Dermis blood vessel endothelial cell (primary cell): Measurements from ENCODE around the gene LHX1. TPM values are rescaled to one million over a fixed set of nuclear protein-coding genes. Genes with fewer than 3 reads are reported as not detected.

Experiments used
- DNase-seq: peaks from one replicate; pipeline ENCODE4 v3.0.0; 2010
- total RNA-seq: library from RNA; depleted of rRNA; stranded (reverse); fragments of >200 nt; gene quantifications from 2 replicates; pipeline ENCODE4 v1.2.3, GENCODE V29; 2014

The LHX1 gene
- total RNA-seq, 1 donor from 2014 or later: 0.17 TPM

DNA sequence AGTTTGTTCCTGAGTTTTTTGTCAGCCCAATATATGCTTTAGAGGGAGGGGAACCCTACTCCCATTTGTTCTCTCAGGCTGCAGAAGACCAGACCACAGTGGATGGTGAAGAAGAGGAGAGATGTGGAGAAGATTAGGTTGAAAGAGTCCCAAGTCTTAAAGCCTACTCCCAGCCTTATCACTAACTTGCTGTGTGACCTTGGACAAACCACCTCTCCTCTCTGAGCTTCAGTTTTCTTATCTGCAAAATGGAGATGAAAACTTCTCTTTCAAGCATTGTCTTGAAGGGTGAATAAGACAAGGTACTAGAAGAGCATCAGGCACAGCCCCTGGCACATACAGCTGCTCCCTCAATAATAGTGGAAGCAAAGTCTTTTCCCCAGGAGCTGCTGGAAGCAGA is 15.1 kb upstream of the LHX1 start:
- no peak for DNase-seq

DNA sequence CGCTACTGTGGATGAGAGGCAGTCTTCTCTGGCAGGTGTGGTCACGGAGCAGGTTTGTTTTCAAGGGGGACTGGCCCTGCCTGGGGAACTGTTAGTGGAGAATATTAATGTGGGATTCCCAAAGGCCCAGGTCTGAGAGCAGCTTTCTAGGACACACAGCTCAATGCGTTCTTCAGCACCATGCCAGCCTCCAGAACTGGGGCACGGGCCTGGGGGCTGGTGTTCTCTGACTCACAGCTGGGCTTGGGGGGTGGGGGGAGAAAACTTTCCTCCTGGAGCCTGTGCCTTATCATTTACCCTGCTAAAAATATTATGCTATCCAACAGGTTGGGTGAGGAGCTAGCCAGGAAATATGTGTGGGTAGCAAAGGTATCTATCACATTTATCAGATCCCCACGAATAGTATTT is 13.5 kb upstream of the LHX1 start:
- no peak for DNase-seq

GRCh38 chr17:36926226-36926625 is 11.0 kb upstream of the LHX1 start:
- no peak for DNase-seq

DNA sequence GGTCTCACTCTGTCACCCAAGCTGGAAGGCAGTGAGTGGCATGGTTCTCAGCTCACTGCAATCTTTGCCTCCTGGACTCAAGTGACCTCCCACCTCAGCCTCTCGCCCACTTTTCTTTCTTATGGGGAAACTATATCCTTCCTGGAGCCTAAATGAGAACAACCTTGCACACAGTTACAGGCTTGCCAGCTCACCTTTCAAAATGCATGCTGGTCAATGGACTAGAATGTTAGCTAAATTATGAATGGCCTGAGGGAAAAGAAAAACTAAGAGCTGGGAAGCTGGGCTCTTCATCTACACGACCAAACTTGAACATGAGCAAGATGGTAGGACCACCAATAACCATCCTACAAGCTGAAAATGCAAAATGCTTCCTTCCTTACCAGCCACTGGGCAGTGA is 10.6 kb upstream of the LHX1 start:
- no peak for DNase-seq

- no peak for DNase-seq
Measured at GRCh38 chr17:36928471-36929345, 8.6 kb upstream of the LHX1 start.

DNA sequence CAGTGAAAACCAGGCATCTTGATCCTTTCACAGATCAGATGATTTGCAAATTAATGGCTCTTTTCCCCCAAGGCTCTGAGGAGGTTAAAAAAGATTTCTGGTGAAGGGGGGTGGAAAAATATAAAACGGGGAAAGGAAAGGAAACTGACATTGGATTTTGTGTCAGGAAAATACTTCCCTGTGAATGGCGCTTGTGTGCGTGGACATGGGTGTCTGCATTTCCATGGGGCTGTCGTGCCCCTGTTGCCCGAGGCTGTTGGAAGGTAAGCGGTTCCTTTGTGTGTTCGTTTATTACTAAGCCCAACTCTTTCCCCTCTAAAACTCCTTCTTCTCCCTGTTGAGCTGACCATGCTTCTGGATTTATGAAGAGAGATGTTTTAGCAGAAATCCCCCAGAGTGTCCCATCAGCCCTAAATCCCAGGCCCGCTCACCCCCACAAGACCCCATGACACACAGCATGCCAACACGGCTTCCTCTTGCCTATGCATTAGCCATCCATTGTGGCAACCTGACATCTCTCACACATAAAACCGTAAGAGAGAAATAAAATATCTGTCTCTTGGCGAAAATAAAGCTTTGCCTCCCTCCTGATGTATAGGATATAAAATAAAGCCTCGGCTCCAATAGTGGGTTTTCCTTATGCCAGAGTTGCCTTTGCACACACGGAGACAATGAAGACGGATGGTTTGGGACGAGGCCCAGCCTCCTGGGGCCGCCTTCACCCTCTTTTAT is 7.3 kb upstream of the LHX1 start:
- no peak for DNase-seq

DNA sequence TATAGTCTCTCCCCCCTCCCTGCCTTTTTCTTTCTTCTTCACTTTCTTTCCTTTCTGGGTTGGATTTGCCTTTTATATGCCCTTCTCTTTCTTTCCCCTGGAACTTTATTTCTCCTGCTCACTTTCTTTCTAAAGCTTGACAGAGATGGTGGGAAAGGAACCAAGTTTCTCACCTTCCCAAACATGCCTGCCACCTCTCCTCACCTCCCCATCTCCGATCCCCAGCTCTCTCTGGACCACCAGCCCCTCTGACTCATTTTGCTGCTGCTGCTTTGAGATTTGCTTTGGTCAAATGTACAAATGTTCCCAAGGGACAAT is 6.7 kb upstream of the LHX1 start:
- DNase-seq: no peak

- no peak for DNase-seq
Measured at GRCh38 chr17:36931096-36931696, 6.1 kb upstream of the LHX1 start.

DNA sequence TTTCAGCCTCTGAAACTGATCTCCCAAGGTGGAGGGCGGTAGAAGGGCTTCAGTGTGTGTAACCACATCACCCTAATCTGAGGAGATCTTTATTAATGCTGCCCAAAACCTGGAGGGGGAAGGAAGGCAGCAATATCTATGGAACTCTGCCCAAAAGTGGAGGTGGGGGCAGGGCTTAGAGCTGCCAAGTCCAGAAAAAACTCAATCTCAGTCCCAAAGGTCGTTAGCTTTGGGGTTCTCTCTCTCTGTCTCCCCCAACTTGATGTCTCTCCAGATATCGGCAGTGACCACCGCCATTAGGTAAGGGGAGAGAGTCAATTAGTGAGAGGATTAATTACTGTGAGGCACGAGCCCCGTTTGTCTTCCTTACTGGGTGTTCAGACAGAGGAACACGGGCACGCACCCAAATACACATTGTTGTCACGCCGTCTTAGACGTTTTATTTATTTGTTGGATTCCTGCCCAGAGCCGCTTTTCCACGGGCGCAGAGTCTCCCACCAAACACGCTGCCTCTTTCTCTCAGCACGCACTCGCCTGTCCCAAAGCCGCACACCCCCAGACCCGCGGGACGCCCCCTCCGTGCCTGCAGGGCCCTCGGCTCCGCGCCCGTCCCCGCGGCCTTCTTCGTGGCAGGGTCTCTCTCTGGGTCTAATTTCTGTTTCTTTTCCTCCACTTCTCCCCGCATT is 5.4 kb upstream of the LHX1 start:
- no peak for DNase-seq

DNA sequence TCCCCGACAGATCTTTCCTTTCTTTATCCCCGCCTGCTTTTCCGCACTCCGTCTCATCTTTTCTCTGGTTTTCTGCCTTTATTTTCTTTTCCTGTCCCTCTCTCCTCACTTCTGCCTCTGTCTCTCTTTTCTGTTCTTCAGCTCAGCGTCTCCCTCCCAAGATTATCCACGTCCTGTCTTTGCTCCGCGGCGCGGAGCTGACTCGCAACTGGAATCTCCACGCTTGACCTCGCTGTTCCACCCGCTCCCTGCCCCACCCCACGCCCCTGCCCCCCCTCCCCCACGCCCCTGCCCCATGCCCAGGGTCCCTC is 4.9 kb upstream of the LHX1 start:
- DNase-seq: no peak

DNA sequence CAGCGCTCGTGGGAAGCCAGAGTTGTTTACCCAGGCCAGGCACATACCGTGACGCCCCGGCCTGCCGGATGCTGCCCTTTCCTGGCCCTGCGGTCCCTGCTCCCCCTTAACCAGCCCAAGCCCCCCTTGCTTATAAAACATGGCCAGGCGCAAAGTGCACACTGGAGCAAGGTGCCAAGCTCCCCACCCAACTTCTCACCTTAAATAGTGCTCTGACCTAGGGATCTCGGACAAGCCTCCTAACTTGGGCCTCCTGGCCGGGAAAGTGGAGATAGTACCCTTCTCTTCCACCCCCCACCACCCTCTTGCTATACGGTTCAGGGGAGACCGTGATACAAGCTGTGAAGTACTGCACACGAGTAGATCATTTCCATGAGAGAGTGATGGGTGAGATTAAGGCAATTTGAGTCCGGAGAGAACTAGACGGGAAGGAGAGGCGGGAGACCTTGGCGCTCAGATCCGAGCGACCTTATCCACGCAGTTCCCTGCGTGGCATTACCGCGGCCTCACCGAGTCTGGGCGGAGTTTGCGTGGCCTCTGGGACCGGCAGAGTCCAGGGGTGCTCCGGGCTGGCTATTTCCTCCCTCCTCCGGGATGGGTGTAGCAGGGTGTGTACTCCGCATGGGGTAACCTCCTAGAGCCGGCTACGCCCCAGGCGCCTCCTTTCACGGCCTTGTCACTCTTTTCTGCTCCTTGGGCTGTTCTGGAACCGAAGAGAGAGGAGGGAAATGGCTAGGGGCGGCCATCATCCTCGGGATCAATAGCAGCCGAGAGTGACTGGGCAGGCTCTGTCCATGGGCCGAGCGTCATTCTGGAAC is 4.4 kb upstream of the LHX1 start:
- no peak for DNase-seq

- DNase-seq: no peak
Measured at GRCh38 chr17:36933512-36934143, 3.6 kb upstream of the LHX1 start.

GRCh38 chr17:36934144-36934691 is 3.1 kb upstream of the LHX1 start:
- no peak for DNase-seq

DNA sequence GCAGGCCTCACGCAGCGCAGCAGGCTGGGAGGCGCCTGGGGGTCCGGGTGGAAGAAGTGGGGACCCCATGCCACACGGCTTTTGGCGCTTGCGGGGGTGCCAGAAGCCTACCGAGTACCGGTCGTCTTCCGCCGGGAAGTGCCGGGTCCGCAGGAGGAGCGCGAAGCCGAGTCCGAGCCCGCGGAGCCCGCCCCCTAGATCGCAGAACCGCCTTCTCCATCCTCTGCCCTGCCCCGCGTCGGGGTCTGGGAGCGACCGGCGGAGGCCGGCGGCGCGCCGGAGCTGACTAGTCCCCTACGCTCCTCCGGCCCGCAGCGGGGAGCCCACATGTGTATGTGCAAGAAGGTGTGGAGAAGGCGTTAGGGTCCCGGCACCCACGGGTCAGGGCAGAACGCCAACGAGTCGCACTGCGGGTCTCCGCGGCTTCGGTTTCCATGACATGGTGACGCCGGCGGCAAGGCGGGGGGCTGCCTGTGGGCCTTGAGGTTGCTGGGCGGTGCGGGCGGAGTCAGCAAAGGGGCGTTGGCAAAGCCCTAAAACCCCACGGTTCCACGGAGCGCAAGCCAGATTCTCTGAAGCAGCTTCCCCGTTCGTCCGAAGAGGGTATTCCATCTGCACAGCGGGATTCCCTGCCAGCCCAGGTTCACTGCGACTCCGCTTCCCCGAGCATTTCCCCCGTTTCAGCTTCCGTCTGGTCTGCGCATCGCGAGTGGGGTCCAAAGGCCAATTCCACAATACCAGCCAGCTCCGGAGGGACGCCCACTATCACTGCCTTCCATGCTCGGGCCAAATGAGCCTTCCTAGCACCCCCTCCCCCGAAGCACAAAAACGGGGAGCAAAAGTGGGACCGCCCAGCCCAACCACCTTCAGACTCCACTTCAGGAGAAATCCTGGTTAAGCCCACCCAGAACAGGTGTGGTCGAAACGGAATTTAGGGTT is 2.3 kb upstream of the LHX1 start:
- DNase-seq: no peak

- no peak for DNase-seq
Measured at GRCh38 chr17:36935671-36936454, 1.4 kb upstream of the LHX1 start.

DNA sequence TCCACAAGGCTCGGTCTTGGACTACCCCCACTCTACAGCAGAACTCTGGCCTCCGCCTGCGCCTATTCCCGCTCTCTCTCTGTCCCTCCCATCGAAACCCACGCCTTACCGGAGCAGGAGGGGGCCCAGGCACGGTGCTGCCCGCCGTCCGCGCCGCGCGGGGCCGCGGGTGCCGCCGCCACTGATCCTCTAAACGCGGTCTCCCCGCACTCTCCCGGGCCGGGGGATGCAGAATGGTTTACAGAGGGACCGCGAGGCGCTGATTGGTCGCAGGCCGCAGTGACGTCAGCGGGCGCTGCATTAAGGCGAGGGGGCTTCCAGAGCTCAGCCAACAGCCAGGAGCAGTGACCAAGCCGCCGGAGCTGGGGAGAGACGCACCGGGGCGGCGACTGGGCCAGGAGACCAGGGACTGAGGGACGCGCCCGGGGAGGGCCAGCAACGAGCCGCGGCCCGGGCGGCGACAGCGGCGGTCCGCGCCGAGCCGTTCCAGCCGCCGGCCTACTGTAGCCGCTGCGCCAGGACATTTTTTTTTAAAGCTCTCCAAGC is 747 bp upstream of the LHX1 start:
- no peak for DNase-seq

GRCh38 chr17:36937959-36938565 is 787 bp downstream of the LHX1 start:
- DNase-seq: peak; percentile 48

DNA sequence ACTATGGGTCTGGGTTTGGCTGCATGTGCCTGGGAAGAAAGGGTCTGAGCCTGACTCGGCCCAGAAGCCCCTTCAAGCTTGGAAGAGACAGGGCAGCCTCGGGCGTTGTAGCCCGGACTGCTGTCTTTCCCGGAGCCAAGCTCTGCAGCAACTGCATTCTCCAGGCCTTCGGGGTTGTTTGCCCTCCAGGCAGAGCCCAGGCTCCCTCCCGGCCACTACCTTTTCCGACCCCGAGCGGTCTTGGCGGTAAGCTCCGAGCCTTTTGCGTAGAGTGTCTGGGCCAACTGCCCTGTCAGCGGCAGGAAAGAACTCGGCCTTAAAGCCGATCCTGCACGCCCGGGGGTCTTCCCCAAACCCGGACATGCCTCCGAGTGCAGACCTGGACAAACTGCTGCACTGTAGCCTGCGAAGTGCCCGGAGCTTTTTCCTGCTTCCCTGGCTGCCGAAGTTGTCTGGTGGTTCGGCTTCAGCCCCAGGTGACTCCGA is 1.3 kb downstream of the LHX1 start:
- no peak for DNase-seq
